NB4 (cell line): ENCODE measurements around the gene TMUB2.

Source experiments
- DNase-seq: peaks from one replicate; pipeline ENCODE4 v3.0.0; 2010; ENCODE audit warnings: low read depth
- H3K4me3 ChIP-seq: one replicate; pipeline ENCODE4 v1.5.1; 2011; ENCODE audit warnings: mild to moderate bottlenecking, low read depth, low read length, moderate library complexity
- CTCF ChIP-seq: IDR thresholded peaks from one replicate; pipeline ENCODE4 v1.5.1; 2012; ENCODE audit warnings: low read depth, low read length
- MAX ChIP-seq: IDR thresholded peaks from 2 replicates; pipeline ENCODE4 v1.6.1; 2011; ENCODE audit warnings: low read depth, low read length
- MYC ChIP-seq: IDR thresholded peaks from 2 replicates; pipeline ENCODE4 v1.6.1; 2011; ENCODE audit warnings: low read depth, low read length
- POLR2A ChIP-seq: IDR thresholded peaks from 2 replicates; pipeline ENCODE4 v1.6.1; 2011; ENCODE audit warnings: mild to moderate bottlenecking; ENCODE audit not compliant: insufficient read length; ENCODE audit errors: extremely low read depth

Gene TMUB2

GRCh38 chr17:44164476-44164875 lies 22.3 kb upstream of the TMUB2 start:
- DNase-seq, result no peak
- no peak for TF ChIP-seq MAX

GRCh38 chr17:44167181-44167861 lies 19.5 kb upstream of the TMUB2 start:
- no peak overlapping the region for H3K4me3 ChIP-seq
- no peak for DNase-seq
- no peak for TF ChIP-seq MAX
- TF ChIP-seq MYC, result no peak
- no peak for TF ChIP-seq CTCF
- no peak for TF ChIP-seq POLR2A

More at GRCh38 chr17:44164476-44164875, 22.3 kb upstream of the TMUB2 start:
- no peak overlapping the region for H3K4me3 ChIP-seq

GRCh38 chr17:44170135-44170498 lies 16.7 kb upstream of the TMUB2 start:
- no peak overlapping the region for H3K4me3 ChIP-seq
- TF ChIP-seq POLR2A (no peak), CTCF (no peak), MAX (no peak), MYC (no peak)
- DNase-seq, result no peak

GRCh38 chr17:44170499-44171201 lies 16.1 kb upstream of the TMUB2 start, which contains the start of gene ASB16:
Gene ASB16, plus strand, starts transcription at chr17:44170704. Its CDS starts 86 bp downstream, at chr17:44170790.
- DNase-seq, result no peak
- no peak for TF ChIP-seq MAX
- no peak for TF ChIP-seq CTCF
- no peak for TF ChIP-seq POLR2A
- TF ChIP-seq MYC, result no peak
- no peak within 1 kb of the TSS for H3K4me3 ChIP-seq

GRCh38 chr17:44171931-44172455 lies 14.8 kb upstream of the TMUB2 start:
- no peak for DNase-seq
- no peak overlapping the region for H3K4me3 ChIP-seq
- TF ChIP-seq POLR2A, result no peak
- no peak for TF ChIP-seq MAX
- no peak for TF ChIP-seq CTCF
- TF ChIP-seq MYC, result no peak

GRCh38 chr17:44174427-44174826 lies 12.3 kb upstream of the TMUB2 start:
- no peak for TF ChIP-seq MAX
- no peak for TF ChIP-seq CTCF
- TF ChIP-seq MYC, result no peak
- TF ChIP-seq POLR2A, result no peak
- H3K4me3 ChIP-seq, result no peak overlapping the region

More at GRCh38 chr17:44174427-44174826, 12.3 kb upstream of the TMUB2 start:
- no peak for DNase-seq
